GM12865 (cell line): ENCODE data around the gene SLC10A3.

Experiments used
- DNase-seq: peaks from one replicate; pipeline ENCODE4 v3.0.0; 2010; ENCODE audit warnings: low read depth
- H3K4me3 ChIP-seq: 2 replicates; pipeline ENCODE4 v1.5.1; 2011; ENCODE audit warnings: mild to moderate bottlenecking, low read depth, low read length, control low read depth
- TF ChIP-seq, protein P1 (sequence below): IDR thresholded peaks from 2 replicates; pipeline ENCODE4 v1.5.1; 2011; ENCODE audit warnings: low read length, control low read depth, low read depth, inconsistent platforms; ENCODE audit not compliant: insufficient read depth; ENCODE audit errors: missing control alignments

The SLC10A3 gene

GRCh38 chrX:154441984-154442707 lies 48.3 kb downstream of the SLC10A3 start:
- DNase-seq: no peak
- no peak overlapping the region for H3K4me3 ChIP-seq
- TF ChIP-seq, protein P1, sequence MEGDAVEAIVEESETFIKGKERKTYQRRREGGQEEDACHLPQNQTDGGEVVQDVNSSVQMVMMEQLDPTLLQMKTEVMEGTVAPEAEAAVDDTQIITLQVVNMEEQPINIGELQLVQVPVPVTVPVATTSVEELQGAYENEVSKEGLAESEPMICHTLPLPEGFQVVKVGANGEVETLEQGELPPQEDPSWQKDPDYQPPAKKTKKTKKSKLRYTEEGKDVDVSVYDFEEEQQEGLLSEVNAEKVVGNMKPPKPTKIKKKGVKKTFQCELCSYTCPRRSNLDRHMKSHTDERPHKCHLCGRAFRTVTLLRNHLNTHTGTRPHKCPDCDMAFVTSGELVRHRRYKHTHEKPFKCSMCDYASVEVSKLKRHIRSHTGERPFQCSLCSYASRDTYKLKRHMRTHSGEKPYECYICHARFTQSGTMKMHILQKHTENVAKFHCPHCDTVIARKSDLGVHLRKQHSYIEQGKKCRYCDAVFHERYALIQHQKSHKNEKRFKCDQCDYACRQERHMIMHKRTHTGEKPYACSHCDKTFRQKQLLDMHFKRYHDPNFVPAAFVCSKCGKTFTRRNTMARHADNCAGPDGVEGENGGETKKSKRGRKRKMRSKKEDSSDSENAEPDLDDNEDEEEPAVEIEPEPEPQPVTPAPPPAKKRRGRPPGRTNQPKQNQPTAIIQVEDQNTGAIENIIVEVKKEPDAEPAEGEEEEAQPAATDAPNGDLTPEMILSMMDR: no peak

- DNase-seq: no peak
- TF ChIP-seq, protein P1: no peak
- H3K4me3 ChIP-seq: no peak overlapping the region
Observed at GRCh38 chrX:154441564-154441963, 48.9 kb downstream of the SLC10A3 start.

DNA sequence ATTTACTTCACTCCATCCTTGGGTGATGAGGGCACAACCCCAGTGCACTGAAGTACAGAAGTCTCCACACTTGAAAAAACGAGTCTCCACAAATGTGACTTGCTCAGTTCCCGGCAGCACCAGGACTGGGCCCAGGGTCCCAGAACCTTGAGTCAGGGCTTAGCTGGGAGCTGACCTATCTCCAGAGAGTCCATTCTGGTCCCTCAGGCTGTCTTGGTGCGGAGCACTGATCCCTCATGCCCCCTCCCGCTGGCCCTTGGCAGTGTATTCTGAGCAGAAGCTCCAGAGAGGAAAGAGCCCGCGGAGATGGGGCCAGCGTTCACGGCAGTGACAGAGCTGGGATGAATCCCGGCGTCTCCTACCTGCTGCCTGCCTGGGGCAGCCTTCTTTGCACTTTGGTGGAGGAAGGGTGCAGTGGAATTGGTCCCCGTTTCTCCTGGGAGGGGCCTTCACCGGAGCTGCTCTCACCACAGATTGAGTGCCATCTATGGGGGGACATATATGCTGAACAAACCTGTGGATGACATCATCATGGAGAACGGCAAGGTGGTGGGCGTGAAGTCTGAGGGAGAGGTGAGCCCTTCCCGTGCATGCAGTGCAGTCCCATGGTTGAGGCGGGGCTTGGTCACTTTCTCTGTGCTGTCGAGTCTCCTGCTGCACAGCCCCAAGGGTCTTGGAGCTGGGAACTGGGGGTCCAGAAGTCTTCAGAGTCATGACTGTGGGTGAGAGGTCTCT lies 49.6 kb downstream of the SLC10A3 start:
- DNase-seq: no peak
- no peak overlapping the region for H3K4me3 ChIP-seq
- TF ChIP-seq, protein P1: no peak

DNA sequence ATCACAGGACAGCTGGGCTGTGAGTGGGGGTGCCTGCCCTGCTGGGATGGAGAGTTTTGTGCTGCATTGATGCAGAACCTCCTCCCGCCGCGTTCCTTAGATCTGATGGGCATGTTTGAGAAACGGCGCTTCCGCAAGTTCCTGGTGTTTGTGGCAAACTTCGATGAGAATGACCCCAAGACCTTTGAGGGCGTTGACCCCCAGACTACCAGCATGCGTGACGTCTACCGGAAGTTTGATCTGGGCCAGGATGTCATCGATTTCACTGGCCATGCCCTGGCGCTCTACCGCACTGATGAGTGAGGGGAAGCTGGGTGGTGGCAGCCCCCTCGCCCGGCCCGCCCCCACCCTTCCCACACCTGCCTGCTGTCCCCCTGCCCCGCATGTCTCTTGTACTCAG lies 50.6 kb downstream of the SLC10A3 start:
- H3K4me3 ChIP-seq: no peak overlapping the region
- TF ChIP-seq, protein P1: no peak
- no peak for DNase-seq

GRCh38 chrX:154437971-154438893 lies 52.2 kb downstream of the SLC10A3 start:
- DNase-seq: no peak
- H3K4me3 ChIP-seq: peak overlapping the region; percentile 73
- TF ChIP-seq, protein P1: no peak
